GM03348 (cell line): ENCODE measurements around the gene SIPA1L3.
"Not testable (repeated sequence)": the region's sequence is repeated elsewhere in the genome, so short reads cannot be mapped to it uniquely, and the experiment has no call there.

Experiments used
- DNase-seq: peaks from one replicate; pipeline ENCODE4 v3.0.0; 2012; ENCODE audit warnings: low spot score

Gene SIPA1L3

GRCh38 chr19:38020311-38020710 lies 113.3 kb downstream of the SIPA1L3 start:
- DNase-seq = no peak

- no peak for DNase-seq
Measured at GRCh38 chr19:38021352-38021751, 114.3 kb downstream of the SIPA1L3 start.

- DNase-seq = peak; percentile 37
Measured at GRCh38 chr19:38022791-38023670, 116.0 kb downstream of the SIPA1L3 start.

GRCh38 chr19:38023671-38024541 lies 116.9 kb downstream of the SIPA1L3 start:
- no peak for DNase-seq

GRCh38 chr19:38024992-38025908 lies 118.2 kb downstream of the SIPA1L3 start:
- no peak for DNase-seq

GRCh38 chr19:38025909-38026307 lies 118.9 kb downstream of the SIPA1L3 start:
- no peak for DNase-seq

GRCh38 chr19:38028913-38029510 lies 122.0 kb downstream of the SIPA1L3 start:
- no peak for DNase-seq

- not testable (repeated sequence) for DNase-seq
Measured at GRCh38 chr19:38030001-38030400, 123.0 kb downstream of the SIPA1L3 start.

GRCh38 chr19:38030686-38031422 lies 123.8 kb downstream of the SIPA1L3 start:
- DNase-seq = no peak

- DNase-seq = no peak
Measured at GRCh38 chr19:38031423-38031770, 124.4 kb downstream of the SIPA1L3 start.

GRCh38 chr19:38032151-38032550 lies 125.1 kb downstream of the SIPA1L3 start:
- DNase-seq = no peak

GRCh38 chr19:38032951-38033350 lies 125.9 kb downstream of the SIPA1L3 start:
- no peak for DNase-seq

GRCh38 chr19:38033658-38034491 lies 126.9 kb downstream of the SIPA1L3 start:
- no peak for DNase-seq

- DNase-seq = no peak
Measured at GRCh38 chr19:38034492-38034860, 127.5 kb downstream of the SIPA1L3 start.

GRCh38 chr19:38035515-38036495 lies 128.8 kb downstream of the SIPA1L3 start:
- peak; percentile 85 for DNase-seq

GRCh38 chr19:38036707-38037611 lies 130.0 kb downstream of the SIPA1L3 start:
- no peak for DNase-seq

GRCh38 chr19:38039966-38040365 lies 133.0 kb downstream of the SIPA1L3 start:
- peak; percentile 57 for DNase-seq

GRCh38 chr19:38042132-38042531 lies 135.1 kb downstream of the SIPA1L3 start:
- no peak for DNase-seq
